HG03060 (cell line): ENCODE results near the gene GSPT1.

Source experiments
- ATAC-seq: cut with Tn5 transposase; IDR thresholded peaks from one replicate; pipeline ENCODE4 v1.9.1; 2021; ENCODE audit warnings: low read depth, moderate number of reproducible peaks; ENCODE audit not compliant: unreplicated experiment

The GSPT1 gene

GRCh38 chr16:11914210-11915113 is 1.3 kb downstream of the GSPT1 start:
- ATAC-seq = no peak

DNA sequence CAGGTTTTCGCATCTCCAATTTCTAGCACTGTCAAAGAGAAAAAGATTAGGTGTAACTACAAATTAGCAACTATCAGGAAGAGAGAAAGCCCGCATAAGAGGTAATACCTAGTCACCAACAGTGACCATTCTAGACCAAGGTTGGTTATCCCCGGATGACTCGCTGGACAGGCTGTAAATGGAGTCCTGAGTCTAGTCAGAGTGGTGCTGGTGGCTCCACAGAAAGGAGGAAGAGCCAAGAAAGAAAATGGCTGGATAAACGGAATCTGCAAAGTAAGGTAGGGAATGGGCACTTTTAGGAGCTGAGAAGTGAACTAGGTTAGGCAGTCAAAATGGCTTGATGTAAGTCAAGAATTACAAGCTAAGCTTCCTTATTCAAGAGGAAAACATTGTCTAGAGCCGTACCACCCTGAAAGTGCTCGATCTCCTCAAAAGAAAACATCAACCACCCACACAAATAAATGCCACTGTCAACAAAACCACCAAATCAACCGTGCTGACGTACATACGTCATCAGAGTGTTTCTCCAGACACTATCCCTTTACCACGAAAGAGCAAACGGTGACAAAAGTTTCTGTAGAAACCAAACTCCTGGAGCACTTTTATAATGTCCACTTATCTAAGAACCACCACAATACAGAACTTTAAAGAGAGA is 2.2 kb downstream of the GSPT1 start:
- no peak for ATAC-seq

- ATAC-seq = no peak
These were observed 5.9 kb downstream of the GSPT1 start for GRCh38 chr16:11909653-11910545.

- no peak for ATAC-seq
These were observed 8.4 kb downstream of the GSPT1 start for GRCh38 chr16:11907160-11907970.

- ATAC-seq = no peak
These were observed 11.8 kb downstream of the GSPT1 start for GRCh38 chr16:11903906-11904305.

DNA sequence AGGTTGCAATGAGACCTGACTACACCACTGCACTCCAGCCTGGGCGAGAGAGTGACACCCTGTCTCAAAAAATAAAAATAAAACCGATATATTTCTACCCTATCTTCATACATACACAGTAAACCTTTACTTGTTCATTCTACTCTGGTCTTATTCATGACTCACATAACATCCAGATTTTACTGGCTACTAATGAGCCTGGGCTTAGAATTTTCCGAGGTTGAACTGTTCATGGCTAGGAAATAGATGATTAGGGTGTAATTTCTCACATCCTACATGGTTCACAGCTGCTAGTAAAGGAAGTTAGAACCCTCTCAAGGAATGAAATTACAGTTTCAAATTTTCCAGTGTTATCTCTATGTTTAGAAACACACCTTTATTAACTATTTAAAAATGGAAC is 14.7 kb downstream of the GSPT1 start:
- no peak for ATAC-seq

- no peak for ATAC-seq
These were observed 19.1 kb downstream of the GSPT1 start for GRCh38 chr16:11896486-11897176.

DNA sequence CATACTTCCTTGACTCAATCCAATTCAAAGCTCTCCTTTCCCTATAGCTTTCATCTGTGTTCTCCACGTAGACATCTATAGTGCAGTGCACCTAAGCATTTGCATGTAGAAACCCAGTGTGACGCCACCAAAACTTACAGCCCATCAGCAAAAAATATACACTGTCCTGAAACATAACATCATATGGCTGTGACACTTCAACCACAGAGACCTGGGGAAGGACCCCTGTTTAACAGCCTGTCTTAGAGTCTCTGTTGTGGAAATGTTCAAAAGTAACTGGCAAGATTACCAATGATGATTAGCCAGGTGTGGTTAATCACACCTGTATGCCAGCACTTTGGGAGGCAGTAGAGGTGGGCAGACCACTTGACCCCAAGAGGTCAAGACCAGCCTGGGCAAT is 22.2 kb downstream of the GSPT1 start:
- no peak for ATAC-seq

DNA sequence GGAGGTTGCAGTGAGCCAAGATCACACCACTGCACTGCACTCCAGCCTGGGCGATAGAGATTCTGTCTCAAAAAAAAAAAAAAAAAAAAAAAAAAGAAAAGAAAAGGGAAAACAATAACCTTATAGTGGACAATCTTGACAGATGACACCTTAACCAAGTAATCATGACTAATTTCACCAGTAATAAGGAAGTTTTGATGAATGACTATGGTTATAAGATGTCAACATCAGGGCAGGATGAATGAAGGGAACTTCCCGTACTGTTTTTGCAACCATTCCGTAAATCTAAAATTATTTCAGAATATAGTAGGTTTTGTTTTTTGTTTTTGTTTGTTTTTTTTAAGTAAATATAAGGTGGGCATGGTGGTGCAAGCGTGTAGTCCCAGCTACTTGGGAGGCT is 23.0 kb downstream of the GSPT1 start:
- ATAC-seq = no peak

DNA sequence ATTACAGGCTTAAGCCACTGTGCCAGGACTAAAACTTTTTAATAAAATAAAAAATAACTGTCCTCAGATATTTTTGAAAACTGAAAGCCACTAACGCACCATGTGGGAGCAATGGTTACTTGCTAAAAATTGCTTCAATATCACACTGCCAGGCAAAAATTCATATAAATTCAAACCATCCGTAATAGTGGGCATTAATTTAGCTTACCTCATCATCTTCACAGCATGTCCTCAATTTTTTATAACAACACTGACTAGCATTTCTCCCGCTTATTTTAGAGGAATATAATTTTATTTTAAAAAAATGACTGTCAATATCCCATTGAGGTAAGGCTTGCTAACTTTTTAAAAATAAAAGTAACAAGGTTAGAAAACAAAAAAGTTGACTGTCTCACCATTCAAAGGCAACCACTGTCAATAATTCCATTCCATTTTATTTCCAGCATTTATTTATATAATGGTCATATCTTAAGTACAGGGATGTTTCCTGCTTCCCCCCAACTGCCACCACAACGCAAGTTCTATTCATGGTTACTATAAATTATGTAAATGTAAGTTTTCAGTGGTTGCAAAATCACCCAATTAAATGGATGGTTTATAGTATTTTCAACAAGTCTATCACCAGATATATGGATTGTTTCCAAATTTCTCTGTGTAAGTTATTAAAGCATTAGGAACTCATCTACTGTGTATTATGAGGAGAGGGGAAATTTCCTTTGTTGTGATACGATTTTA is 25.4 kb downstream of the GSPT1 start:
- no peak for ATAC-seq

DNA sequence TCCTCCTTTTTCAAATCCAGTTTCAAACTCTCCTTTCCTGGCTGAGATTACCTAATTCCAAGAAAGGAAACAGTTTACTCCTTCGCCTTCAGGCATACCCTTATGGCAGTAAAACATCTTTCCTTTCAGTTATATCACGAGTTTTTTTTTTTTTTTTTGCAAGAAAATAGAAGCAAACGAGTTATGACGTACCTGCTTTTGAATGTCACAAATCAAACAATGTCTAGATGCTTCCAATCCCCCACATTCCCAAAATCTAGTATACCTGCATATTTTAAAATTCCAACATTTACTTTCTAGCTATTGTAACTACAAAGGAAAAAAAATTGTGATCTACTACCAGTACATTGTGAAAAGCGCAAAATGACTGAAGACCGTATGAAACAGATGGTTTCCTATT is 28.9 kb downstream of the GSPT1 start:
- no peak for ATAC-seq

- no peak for ATAC-seq
These were observed 31.7 kb downstream of the GSPT1 start for GRCh38 chr16:11884035-11884434.

DNA sequence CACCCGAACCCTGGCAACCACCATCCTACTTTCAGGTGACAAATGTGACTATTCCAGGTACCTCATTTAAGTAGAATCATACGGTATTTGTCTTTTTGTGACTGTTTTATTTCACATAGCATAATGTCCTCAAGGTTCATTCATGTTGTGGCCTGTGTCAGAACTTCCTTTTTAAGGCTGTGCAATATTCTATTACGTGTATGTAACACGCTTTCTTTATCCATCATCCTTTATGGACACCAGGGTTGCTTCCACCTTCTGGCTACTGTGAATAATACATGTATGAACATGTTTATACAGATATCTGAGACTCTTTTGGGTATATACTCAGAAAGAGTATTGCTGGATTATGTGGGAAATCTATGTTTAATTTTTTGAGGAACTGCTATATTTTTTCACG is 35.7 kb downstream of the GSPT1 start:
- ATAC-seq = no peak

- ATAC-seq = no peak
These were observed 38.4 kb downstream of the GSPT1 start for GRCh38 chr16:11877374-11877773.

GRCh38 chr16:11876306-11876705 is 39.5 kb downstream of the GSPT1 start:
- no peak for ATAC-seq

GRCh38 chr16:11875721-11876120 is 40.0 kb downstream of the GSPT1 start:
- no peak for ATAC-seq

DNA sequence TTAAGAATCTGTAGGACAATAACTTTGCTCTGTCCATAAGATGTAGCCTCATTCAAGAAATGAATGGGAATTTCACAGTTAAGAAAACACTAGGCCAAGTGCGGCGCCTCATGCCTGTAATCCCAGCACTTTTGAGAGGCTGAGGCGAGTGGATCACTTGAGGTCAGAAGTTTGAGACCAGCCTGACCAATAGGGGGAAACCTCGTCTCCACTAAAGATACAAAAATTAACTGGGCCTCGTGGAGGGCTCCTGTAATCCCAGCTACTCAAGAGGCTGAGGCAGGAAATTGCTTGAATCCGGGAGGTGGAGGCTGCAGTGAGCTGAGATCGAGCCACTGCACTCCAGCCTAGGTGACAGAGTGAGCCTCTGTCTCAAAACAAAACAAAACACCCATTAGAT is 44.6 kb downstream of the GSPT1 start:
- ATAC-seq = no peak

DNA sequence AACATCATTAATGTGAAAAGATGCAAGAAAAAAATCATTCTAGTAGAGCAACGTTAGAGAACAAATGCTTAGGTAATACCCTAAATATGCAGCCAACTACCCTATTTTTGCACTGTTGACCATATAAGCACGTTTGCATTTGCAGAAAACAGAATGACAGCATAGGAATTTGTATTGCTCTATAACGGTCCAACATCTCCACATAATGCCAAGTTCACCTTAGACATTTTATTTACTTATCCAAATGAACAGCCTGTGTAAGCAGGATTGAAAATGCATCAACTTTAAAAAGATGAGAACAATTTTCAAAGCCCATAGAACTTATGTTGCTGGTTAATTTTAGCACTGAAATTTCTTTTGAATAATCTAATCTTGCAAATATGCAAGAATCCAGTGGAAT is 45.4 kb downstream of the GSPT1 start:
- ATAC-seq = no peak
